Mesenchymal stem cell (in vitro differentiated cells and primary cell): ENCODE measurements around the gene NGEF.

Source experiments
- DNase-seq: peaks from one replicate; pipeline ENCODE4 v3.0.0-alpha.2; 2013
- H2AFZ ChIP-seq: one replicate; pipeline ENCODE4 v1.6.1; 2013; ENCODE audit warnings: low read depth, mild to moderate bottlenecking, control low read depth, inconsistent platforms, low read length, moderate library complexity
- H2AK5ac ChIP-seq: 2 replicates; pipeline ENCODE4 v1.6.1; 2013; ENCODE audit warnings: low read length, moderate library complexity, mild to moderate bottlenecking, inconsistent platforms; ENCODE audit not compliant: severe bottlenecking
- H2BK120ac ChIP-seq: one replicate; pipeline ENCODE4 v1.6.1; 2013; ENCODE audit warnings: low read depth, mild to moderate bottlenecking, inconsistent platforms, low read length, moderate library complexity
- H2BK12ac ChIP-seq, 2 experiments: one replicate each; pipeline ENCODE4 v1.6.1; 2013; ENCODE audit warnings: inconsistent platforms in 2 of 2, low read length in 2 of 2, mild to moderate bottlenecking in 2 of 2, moderate library complexity in 2 of 2, control low read depth in 1 of 2
- H2BK15ac ChIP-seq: one replicate; pipeline ENCODE4 v1.6.1; 2013; ENCODE audit warnings: mild to moderate bottlenecking, low read depth, inconsistent platforms; ENCODE audit not compliant: poor library complexity, severe bottlenecking
- H2BK5ac ChIP-seq: 2 replicates; pipeline ENCODE4 v1.6.1; 2013; ENCODE audit warnings: low read depth, mild to moderate bottlenecking, low read length, control low read depth, inconsistent platforms; ENCODE audit not compliant: poor library complexity, severe bottlenecking
- H3K14ac ChIP-seq, 2 experiments: one replicate each; pipeline ENCODE4 v1.6.1; 2013; ENCODE audit warnings: inconsistent platforms in 2 of 2, low read length in 2 of 2, control low read depth in 1 of 2, mild to moderate bottlenecking in 1 of 2, moderate library complexity in 1 of 2
- H3K18ac ChIP-seq, 2 experiments: one replicate each; pipeline ENCODE4 v1.6.1; 2013; ENCODE audit warnings: inconsistent platforms in 2 of 2, low read length in 2 of 2, control low read depth in 1 of 2, low read depth in 1 of 2, mild to moderate bottlenecking in 1 of 2
- H3K23ac ChIP-seq, 2 experiments: one replicate each; pipeline ENCODE4 v1.6.1; 2013; ENCODE audit warnings: inconsistent platforms in 2 of 2, low read length in 2 of 2, mild to moderate bottlenecking in 2 of 2, moderate library complexity in 2 of 2, control low read depth in 1 of 2
- H3K27ac ChIP-seq: 2 replicates; pipeline ENCODE4 v1.5.1; 2013; ENCODE audit warnings: mild to moderate bottlenecking, moderate library complexity, low read length, control low read depth, inconsistent platforms; ENCODE audit not compliant: poor library complexity, severe bottlenecking
- H3K27me3 ChIP-seq, 2 experiments: 2 replicates each; pipeline versions ENCODE4 v1.6.1 to v1.7.0; 2013; ENCODE audit warnings: low read length in 2 of 2, mild to moderate bottlenecking in 2 of 2, moderate library complexity in 2 of 2, control low read depth in 1 of 2, inconsistent platforms in 1 of 2; ENCODE audit not compliant: control insufficient read depth in 1 of 2, insufficient read depth in 1 of 2
- H3K36me3 ChIP-seq, 2 experiments: 2 replicates each; pipeline versions ENCODE4 v1.6.1 to v1.7.0; 2013; ENCODE audit warnings: low read length in 2 of 2, control low read depth in 1 of 2, inconsistent platforms in 1 of 2, low read depth in 1 of 2, mild to moderate bottlenecking in 1 of 2; ENCODE audit not compliant: insufficient read depth in 2 of 2, control insufficient read depth in 1 of 2
- H3K4ac ChIP-seq, 2 experiments: one replicate each; pipeline ENCODE4 v1.6.1; 2013; ENCODE audit warnings: inconsistent platforms in 2 of 2, low read length in 2 of 2, mild to moderate bottlenecking in 2 of 2, moderate library complexity in 2 of 2, control low read depth in 1 of 2, low read depth in 1 of 2
- H3K4me1 ChIP-seq: 2 replicates; pipeline ENCODE4 v1.6.1; 2013; ENCODE audit warnings: low read depth, low read length, control low read depth; ENCODE audit not compliant: control insufficient read depth, insufficient read depth
- H3K4me2 ChIP-seq: 2 replicates; pipeline ENCODE4 v1.6.1; 2013; ENCODE audit warnings: low read length, mild to moderate bottlenecking, inconsistent platforms; ENCODE audit not compliant: poor library complexity, severe bottlenecking
- H3K4me3 ChIP-seq, 2 experiments: 2 replicates each; pipeline versions ENCODE4 v1.5.1 to v1.7.0; 2013; ENCODE audit warnings: low read length in 2 of 2, mild to moderate bottlenecking in 2 of 2, control low read depth in 1 of 2, low read depth in 1 of 2; ENCODE audit not compliant: insufficient read depth in 1 of 2
- H3K79me1 ChIP-seq: replicated peaks from 2 replicates; pipeline ENCODE4 v1.6.1; 2013; ENCODE audit warnings: mild to moderate bottlenecking, control low read depth, low read length, inconsistent platforms; ENCODE audit not compliant: poor library complexity, severe bottlenecking
- H3K9ac ChIP-seq: 2 replicates; pipeline ENCODE4 v1.7.0; 2013; ENCODE audit warnings: mild to moderate bottlenecking, low read length, moderate library complexity
- H3K9me3 ChIP-seq: 2 replicates; pipeline ENCODE4 v1.7.0; 2013; ENCODE audit warnings: mild to moderate bottlenecking, low read length; ENCODE audit not compliant: control insufficient read depth
- H4K8ac ChIP-seq: one replicate; pipeline ENCODE4 v1.6.1; 2013; ENCODE audit warnings: inconsistent platforms, mild to moderate bottlenecking, low read length, moderate library complexity
- H4K91ac ChIP-seq: one replicate; pipeline ENCODE4 v1.6.1; 2013; ENCODE audit warnings: mild to moderate bottlenecking, low read length, inconsistent platforms
- WGBS: methylation state at CpG from one replicate; pipeline ENCODE4 v1.1.7; 2013; ENCODE audit warnings: mixed read lengths; 5-methylcytosine and 5-hydroxymethylcytosine counted together

Gene NGEF

GRCh38 chr2:233025706-233026105 lies 12.7 kb upstream of the NGEF start:
- Histone ChIP-seq H3K14ac (no peak overlapping the region), H2BK12ac (no peak overlapping the region), H3K4ac (no peak overlapping the region), H3K36me3 (no peaks in the 10 kb centered on the region), H3K4me1 (no peaks in the 10 kb centered on the region), H4K8ac (no peak overlapping the region), H2AK5ac (no peak overlapping the region), H3K79me1 (no peaks in the 10 kb centered on the region), H3K27ac (no peak overlapping the region), H2BK120ac (no peak overlapping the region), H3K9ac (no peak overlapping the region), H3K27me3 (no peaks in the 10 kb centered on the region), H2AFZ (no peak overlapping the region), H3K9me3 (no peaks in the 10 kb centered on the region), H3K4me3 (no peak overlapping the region), H2BK15ac (no peak overlapping the region), H3K18ac (no peak overlapping the region), H3K23ac (no peak overlapping the region), H3K4me2 (no peak overlapping the region), H2BK5ac (no peak overlapping the region), H4K91ac (no peak overlapping the region)
- DNase-seq: no peak
- WGBS: 84% methylated on average over 7 of the region's 7 CpGs

GRCh38 chr2:233023761-233024410 lies 10.8 kb upstream of the NGEF start:
- Histone ChIP-seq H3K4me1 (no peaks in the 10 kb centered on the region), H3K79me1 (no peaks in the 10 kb centered on the region), H3K4me3 (peak overlapping the region in 1 of 2 experiments; percentile 28), H2BK15ac (no peak overlapping the region), H3K27ac (no peak overlapping the region), H2BK120ac (peak overlapping the region; percentile 0), H3K36me3 (no peaks in the 10 kb centered on the region), H3K4me2 (no peak overlapping the region), H2BK12ac (no peak overlapping the region), H3K9me3 (no peaks in the 10 kb centered on the region), H3K14ac (no peak overlapping the region), H4K8ac (no peak overlapping the region), H4K91ac (no peak overlapping the region), H2AK5ac (no peak overlapping the region), H3K18ac (no peak overlapping the region), H3K23ac (no peak overlapping the region), H2AFZ (no peak overlapping the region), H3K9ac (no peak overlapping the region), H2BK5ac (no peak overlapping the region), H3K27me3 (no peaks in the 10 kb centered on the region), H3K4ac (no peak overlapping the region)
- 87% methylated on average over 14 of the region's 14 CpGs for WGBS
- no peak for DNase-seq

GRCh38 chr2:233023007-233023760 lies 10.1 kb upstream of the NGEF start:
- Histone ChIP-seq H3K23ac (no peak overlapping the region), H3K36me3 (no peaks in the 10 kb centered on the region), H2AK5ac (no peak overlapping the region), H2BK15ac (no peak overlapping the region), H3K9ac (no peak overlapping the region), H4K8ac (no peak overlapping the region), H4K91ac (no peak overlapping the region), H3K4me1 (no peaks in the 10 kb centered on the region), H2BK12ac (no peak overlapping the region), H3K79me1 (no peaks in the 10 kb centered on the region), H3K9me3 (peaks cover under 1% of the 10 kb centered on the region), H3K4me3 (no peak overlapping the region), H3K14ac (no peak overlapping the region), H3K4ac (no peak overlapping the region), H2AFZ (no peak overlapping the region), H3K27me3 (no peaks in the 10 kb centered on the region), H2BK5ac (no peak overlapping the region), H3K4me2 (no peak overlapping the region), H3K18ac (no peak overlapping the region), H3K27ac (no peak overlapping the region), H2BK120ac (no peak overlapping the region)
- no peak for DNase-seq
- WGBS: 90% methylated on average over 15 of the region's 18 CpGs

GRCh38 chr2:233022561-233022960 lies 9.5 kb upstream of the NGEF start:
- no peak overlapping the region for H2BK15ac ChIP-seq
- no peak overlapping the region for H3K4me3 ChIP-seq
- H3K14ac ChIP-seq: no peak overlapping the region
- no peaks in the 10 kb centered on the region for H3K27me3 ChIP-seq
- no peak overlapping the region for H3K27ac ChIP-seq
- H2AFZ ChIP-seq: no peak overlapping the region
- H3K36me3 ChIP-seq: no peaks in the 10 kb centered on the region
- no peak overlapping the region for H3K23ac ChIP-seq
- H3K9ac ChIP-seq: no peak overlapping the region
- H3K4me2 ChIP-seq: no peak overlapping the region
- H4K91ac ChIP-seq: no peak overlapping the region
- no peak overlapping the region for H3K18ac ChIP-seq
- H2BK12ac ChIP-seq: no peak overlapping the region
- H2BK5ac ChIP-seq: no peak overlapping the region
- H3K4me1 ChIP-seq: no peaks in the 10 kb centered on the region
- H3K9me3 ChIP-seq: peaks cover 4% of the 10 kb centered on the region
- no peak for DNase-seq
- no peak overlapping the region for H2AK5ac ChIP-seq
- H3K79me1 ChIP-seq: no peaks in the 10 kb centered on the region
- H4K8ac ChIP-seq: no peak overlapping the region
- H3K4ac ChIP-seq: no peak overlapping the region
- WGBS: 80% methylated on average over 8 of the region's 8 CpGs
- no peak overlapping the region for H2BK120ac ChIP-seq
